ENCODE data around the gene ITPR1.

DNA sequence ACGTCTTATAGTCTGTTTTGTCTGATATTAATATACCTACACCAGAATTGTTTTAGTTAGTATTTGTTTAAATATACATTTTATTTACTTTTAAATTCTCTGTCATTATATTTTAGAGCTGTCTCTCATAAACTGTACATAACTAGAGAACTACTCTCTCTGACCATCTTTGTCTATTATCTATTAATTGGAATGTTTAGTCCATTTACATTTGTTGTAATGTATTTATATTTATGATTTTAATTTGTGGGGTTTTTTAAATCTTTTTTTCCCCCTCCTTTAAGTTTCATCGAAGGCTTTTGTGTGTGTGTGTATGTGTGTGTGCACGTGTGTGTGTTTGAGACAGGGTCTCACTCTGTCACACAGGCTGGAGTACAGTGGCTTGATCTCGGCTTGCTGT, 47.1 kb downstream of the ITPR1 start:
- TF ChIP-seq, protein P1, sequence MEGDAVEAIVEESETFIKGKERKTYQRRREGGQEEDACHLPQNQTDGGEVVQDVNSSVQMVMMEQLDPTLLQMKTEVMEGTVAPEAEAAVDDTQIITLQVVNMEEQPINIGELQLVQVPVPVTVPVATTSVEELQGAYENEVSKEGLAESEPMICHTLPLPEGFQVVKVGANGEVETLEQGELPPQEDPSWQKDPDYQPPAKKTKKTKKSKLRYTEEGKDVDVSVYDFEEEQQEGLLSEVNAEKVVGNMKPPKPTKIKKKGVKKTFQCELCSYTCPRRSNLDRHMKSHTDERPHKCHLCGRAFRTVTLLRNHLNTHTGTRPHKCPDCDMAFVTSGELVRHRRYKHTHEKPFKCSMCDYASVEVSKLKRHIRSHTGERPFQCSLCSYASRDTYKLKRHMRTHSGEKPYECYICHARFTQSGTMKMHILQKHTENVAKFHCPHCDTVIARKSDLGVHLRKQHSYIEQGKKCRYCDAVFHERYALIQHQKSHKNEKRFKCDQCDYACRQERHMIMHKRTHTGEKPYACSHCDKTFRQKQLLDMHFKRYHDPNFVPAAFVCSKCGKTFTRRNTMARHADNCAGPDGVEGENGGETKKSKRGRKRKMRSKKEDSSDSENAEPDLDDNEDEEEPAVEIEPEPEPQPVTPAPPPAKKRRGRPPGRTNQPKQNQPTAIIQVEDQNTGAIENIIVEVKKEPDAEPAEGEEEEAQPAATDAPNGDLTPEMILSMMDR (IDR thresholded peaks at IDR 0.05; ENCODE audit: low read depth, low read length, missing input control): no peak
- no peak for TF ChIP-seq RXRA (IDR thresholded peaks at IDR 0.05)
- no peak for TF ChIP-seq TAF1 (conservative IDR thresholded peaks at IDR 0.05)
